Kidney tubule cell (primary cell): ENCODE measurements around the gene SGPL1.
A peak's percentile ranks its signal among the peaks of the same experiment; 100 is the strongest.
"Not testable (repeated sequence)": the region's sequence is repeated elsewhere in the genome, so short reads cannot be mapped to it uniquely, and the experiment has no call there.

Experiments
- DNase-seq: peaks from one replicate; pipeline ENCODE4 v3.0.0-alpha.2; 2018; ENCODE audit warnings: low spot score

SGPL1 gene

DNA sequence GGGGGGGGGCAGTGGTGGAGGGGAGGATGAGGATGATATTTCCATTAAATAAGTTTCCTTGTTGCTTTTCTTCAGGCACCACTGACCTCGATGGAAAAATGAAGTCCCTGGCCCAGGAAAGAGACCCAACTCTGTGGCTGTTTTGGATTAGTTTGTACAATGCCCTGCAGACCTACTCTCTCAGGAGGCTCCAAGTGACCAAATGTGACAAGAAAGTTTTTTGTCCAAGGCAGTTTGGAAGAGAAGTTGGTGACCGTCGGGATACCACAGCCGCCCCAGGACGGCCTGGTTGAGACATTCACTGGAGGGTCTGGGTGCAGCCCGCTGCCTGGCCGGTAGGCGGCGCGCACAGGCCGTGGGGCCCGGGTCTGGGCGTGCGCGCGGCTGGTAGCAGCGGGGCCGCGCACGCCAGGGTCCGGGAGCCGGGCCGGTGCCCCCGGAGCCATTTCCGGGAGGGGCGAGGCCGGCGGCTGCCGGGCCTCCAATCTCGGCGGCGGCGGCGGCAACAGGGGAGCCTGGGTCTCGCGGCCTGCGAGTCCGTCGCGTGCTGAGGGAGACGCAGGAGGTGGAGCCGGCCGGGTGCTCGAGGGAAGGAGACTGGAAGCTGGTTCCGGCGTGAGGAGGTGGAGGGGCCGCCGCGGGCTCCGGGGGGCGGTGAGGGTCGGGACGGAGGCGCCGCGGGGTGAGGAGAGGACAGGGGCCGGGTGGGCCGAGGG is at the start of gene SGPL1:
SGPL1 (plus strand) TSS at position 445 of the 716 bp plus-strand sequence. CDS start 906 bp downstream, outside the sequence.
- peak; percentile 88 for DNase-seq

GRCh38 chr10:70768026-70768685 is 47.6 kb upstream of the SGPL1 start:
- DNase-seq: not testable (repeated sequence)

GRCh38 chr10:70769121-70769520 is 46.6 kb upstream of the SGPL1 start:
- no peak for DNase-seq

- DNase-seq: no peak
Observed at GRCh38 chr10:70770001-70770400, 45.7 kb upstream of the SGPL1 start.

DNA sequence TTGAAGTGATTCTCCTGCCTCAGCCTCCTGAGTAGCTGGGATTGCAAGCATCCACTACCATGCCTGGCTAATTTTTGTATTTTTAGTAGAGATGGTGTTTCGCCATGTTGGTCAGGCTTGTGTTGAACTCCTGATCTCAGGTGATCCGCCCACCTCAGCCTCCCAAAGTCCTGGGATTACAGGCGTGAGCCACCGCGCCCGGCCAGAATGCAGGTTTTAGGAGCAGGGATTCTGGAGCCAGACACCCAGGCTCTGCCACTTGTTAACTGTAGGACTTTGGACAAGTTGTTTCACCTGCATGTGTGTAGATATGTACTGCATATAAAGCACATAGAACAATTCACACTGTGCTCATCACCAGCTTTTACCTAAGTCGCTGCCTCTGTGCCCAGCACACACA is 45.2 kb upstream of the SGPL1 start:
- DNase-seq: not testable (repeated sequence)

DNA sequence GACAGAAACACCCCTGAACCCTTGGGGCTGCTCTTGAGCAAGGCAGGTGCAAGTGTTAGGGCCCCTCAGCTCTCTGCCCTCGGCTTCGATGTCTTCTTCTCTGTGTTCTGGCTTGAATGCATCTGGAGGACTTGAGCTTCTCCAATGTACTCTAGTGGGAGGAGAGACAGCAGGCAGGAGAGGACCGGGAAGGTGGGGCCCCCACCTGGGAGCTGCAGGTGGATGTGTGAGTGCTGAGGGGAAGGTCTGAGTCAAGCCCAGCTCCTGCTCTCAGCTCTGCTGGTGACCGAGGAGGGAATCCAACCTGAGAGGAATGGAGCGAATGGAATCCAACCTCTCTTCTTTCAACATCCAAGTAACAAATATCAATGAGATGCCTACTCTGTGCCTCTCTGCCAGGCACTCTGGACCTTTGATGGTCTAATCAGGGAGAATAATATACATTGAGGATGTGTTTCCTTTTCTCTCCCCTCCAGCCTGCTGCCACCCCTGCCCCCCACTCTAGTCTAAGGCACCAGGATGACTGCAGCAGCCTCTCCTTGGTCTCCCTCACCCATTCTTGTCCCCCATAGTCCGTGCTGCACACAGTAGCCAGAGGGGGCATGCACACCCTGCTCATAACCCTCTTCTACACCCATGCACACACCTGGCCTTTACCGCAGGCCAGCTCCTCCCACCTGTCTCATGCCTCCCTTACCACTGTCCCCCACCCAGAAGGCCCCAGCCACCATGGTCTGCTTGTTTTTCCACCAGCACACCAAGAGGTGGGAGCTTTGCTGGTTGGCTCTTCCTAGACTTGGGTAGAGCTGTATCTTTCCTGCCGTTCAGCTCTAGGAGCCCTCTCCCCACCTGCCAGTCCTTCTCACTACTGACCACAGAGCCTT is 44.2 kb upstream of the SGPL1 start:
- no peak for DNase-seq

DNA sequence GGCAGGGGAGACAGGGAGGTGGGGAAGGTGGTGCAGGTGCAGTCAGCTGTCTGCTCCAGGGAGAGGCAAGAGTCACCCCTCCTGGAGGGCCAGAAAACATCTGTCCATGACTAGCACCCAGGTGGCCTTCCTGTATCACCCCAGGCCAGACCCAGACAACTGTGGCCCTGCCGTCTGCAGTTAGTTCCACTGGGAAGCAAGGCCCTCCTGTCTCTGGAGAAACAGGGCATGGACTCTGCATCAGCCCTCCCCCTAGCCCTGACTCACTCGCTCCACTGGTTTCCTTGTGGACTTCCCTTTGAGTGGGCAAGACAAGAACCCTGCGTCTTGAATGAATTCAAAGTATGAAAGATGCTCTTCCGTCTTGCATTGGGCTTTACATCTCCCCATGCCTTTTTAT is 43.1 kb upstream of the SGPL1 start:
- no peak for DNase-seq

DNA sequence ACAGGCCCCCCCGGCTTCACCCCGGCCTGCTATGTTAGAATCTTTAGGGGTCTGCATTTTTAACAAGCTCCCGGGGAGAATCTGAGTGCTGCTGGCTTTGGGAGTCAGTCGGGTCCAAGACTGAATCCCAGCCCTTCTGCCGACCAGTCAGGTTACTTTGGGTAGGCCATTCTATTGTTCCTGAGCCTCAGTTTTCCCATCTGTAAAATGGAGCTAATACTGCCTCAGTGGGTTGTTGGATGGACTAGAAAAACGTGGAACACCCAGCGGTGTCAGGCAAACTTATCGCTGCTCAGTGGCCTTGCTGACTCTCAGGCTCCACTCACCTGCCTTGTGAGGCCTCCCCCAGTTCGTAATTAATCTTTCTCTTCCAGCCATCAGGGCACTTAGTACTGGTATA is 42.3 kb upstream of the SGPL1 start:
- no peak for DNase-seq

DNA sequence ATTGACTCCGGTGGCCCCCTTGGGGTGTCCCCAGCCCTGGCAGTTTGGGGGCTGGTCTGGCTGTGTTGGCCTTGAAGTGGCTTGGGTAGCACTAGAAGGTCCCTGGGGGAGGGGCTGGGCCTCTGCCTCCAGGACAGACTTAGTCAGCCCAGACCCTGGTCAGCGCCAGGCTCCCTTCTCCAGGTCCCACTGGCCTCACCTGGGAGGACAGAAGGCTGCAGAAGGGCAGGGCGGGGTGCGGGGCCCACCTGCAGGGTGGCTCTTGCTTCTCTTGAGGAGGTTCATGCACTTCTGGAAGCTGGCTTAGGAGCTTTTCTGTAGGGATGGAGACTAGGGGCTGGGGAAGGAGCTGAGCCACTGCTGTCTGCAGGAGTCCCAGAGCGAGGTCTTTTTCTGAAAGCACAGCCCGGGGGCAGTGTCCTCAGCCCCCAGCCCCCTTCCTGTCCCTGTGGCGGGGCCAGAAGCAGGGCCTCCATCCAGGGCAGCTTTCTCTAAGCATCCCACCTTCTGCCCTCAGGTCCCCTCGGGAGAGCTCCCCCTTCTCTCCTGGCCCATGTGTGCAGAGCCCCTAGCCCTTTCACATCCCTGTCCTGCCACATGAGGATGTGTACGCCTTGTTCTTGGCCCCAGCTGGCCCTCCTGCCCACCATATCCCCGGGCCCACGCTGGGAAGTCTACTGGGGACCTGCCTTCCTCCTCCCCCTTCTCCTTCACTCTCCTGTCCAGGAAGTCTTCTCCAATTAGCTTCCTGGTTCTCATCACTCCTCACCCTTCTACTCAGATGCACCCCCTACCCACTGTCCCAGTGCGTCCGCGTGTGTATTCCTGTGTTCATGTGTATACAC is 41.6 kb upstream of the SGPL1 start:
- no peak for DNase-seq

DNA sequence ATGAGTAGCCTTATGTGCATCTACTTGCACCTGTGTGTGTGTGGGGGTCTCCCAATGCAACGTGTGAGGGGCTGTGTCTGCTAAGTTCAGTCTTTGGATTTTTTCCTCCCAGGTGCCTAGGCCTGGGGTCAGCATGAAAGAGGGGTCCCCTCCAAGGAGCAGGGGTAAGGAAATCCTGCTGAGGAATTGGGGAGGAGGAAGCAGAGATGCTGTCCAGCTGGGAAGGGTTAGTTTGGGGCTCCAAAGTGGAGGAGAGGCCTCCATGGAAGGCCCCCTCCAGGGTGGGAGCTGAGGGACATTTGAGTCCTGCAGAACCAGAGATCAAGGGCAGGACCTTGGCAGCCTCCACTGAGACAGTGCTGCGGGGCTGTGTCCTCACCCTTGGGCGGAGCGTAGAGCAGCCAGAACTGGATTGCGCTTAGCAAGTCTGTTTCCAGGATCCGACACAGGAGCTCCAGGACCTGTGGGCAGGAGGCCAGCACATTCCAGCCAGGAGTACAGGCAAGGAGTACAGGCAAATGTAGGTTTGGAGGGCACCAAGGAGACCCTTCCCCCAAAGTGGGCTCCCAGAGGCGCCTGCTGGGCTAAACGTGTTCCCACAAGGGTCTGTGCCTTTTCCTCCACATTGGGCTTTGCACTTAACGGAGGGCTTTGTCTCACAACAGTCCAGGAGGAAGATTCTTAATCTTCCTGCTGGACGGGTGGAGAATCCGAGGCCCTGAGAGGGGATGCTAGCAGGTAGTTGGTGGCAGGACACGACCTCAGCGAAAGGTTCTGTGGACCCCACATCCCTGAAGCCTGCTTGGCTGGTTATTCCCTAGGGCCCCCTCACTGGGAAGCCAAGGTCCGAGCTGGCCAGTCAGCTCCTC is 40.7 kb upstream of the SGPL1 start:
- peak; percentile 32 for DNase-seq

DNA sequence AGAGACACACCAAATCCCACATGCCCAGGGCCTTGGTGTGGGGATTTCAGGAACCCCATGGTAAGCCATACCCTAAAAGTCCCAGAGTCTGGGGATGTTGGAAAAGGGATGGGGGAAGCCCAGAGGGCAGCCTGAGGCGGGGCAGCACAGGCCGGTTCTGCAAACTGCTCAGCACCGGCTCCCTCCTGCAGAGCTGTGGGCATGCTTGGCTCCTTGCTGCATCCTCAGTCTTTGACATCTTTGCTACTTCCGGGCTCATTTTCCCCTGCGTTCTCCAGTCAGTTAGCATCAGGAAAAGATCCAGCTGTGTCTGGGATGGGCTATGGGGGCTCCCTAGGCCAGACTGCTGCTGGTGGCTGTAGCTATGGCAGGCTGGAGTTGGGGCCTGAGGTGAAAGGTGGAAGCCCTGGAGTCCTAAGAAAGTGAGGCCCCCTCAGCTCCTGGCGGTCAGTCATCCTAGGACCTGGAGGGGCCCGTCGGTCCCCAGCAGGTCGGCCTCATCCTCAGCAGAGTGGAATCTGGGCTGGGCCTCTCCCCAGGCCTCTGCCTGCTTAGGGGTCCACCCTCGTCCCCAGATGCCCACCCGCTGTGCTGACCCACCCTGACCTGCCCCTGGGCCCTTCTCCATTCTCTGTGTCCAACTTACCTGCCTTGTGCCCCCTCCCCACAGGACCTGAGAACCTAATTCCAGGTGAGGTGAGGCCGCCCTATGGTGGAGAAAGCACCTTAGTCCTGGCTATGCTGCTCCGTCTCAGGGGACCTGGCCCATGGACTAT is 39.9 kb upstream of the SGPL1 start:
- DNase-seq: no peak

GRCh38 chr10:70776455-70777005 is 39.2 kb upstream of the SGPL1 start:
- DNase-seq: no peak

GRCh38 chr10:70777063-70777875 is 38.5 kb upstream of the SGPL1 start:
- DNase-seq: no peak

DNA sequence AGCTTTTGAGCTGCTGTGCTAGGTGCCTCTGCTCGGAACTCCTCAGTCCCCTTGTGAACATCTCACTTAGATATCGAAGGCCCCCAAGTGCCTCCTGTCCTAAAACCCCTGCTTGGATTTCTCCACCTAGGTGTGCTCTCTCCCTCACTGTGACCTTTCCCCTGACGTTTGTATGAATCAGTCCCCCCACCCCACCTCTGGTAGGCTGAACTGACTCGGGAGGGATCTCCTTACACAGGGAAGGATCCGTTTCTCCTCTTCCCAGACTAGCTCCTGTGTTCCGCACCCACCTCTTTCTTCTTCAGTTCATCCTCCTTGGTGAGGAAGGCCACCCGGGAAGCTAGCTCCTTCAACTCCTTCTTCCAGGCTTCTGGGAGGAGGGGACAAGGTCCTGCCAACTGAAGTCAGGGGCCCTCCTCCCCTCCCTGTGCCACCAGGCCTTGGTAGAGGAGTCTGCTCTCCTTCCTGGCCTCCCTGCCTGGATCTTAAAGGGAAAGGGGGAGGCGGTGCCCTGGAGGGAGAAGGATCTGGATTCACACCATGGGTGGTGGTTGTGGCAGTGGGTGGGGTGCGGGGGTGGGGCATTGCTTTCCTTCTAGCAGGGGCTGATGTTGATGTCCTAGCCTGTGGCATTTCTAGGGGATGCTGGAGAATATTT is 37.4 kb upstream of the SGPL1 start:
- DNase-seq: no peak

DNA sequence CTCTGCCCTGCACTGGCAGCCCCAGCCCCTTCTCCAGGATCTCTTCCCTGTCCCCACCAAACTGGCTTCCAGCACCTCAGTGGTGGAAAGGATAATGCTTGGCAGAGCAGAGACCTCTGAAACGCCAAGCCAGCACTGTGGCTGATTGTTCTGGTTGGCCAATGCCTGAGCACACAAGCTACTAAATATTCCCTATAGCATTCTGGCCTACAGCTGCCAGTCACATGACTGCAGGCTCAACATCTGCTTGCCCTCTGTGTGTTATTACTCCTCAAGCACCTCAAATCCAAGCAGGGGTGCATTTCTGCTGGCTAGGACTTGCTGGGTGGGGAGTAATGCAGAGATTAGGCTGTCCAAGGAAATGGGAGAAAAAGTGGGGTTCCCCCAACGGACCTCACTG is 36.7 kb upstream of the SGPL1 start:
- no peak for DNase-seq

DNA sequence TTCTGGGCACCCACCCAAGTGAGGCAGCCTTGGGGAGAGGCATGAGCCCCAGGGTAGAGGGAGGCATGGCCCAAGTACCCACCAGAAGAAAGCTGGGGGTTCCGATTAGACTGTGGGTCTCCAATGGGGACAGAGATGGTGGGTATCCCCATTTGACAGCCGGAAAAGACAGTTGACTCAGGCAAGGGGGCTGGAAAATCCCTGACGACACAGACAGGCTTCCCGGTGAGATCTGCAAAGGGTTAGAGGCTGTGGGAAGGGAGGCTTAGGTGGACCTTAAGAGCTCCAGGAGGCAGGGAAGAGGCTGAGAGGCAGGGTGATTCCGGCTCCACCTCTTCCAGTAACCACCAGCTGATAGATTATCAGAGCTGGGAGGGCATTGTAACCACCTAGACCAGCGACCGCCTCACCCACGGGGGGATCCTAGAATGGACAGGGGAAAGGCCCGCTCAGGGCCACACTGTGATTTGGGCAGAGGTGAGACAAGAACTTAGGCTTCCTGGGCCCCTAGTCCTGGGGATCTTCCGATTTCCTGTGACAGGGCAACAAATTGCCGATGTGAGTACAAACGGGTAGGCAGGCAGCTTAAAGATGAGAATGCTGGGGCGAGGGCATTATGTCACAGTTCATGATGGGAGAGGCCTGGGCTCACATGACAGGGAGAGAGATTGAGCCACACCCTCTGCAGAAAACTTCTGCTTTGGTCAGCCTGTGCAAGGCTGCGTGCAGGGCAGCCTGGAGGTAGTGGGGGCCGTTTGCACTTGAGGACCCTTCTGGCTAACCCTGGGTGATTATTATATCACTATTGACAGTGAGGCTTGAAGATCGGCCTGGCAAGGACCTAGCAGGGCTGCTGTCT is 36.0 kb upstream of the SGPL1 start:
- no peak for DNase-seq

- DNase-seq: no peak
Observed at GRCh38 chr10:70780370-70780760, 35.4 kb upstream of the SGPL1 start.
